Stimulated activated CD4-positive, alpha-beta T cell treated with anti-CD3 and anti-CD28 coated beads, Interleukin-12 subunit alpha, Interleukin-12 subunit beta, amount 100 ng/mL, for 24 hours (primary cell): ENCODE data around the gene USP34.
"Not testable (repeated sequence)": the region's sequence is repeated elsewhere in the genome, so short reads cannot be mapped to it uniquely, and the experiment has no call there.

ENCODE experiments used
- DNase-seq, 2 experiments: peaks; one replicate each; pipeline ENCODE4 v3.0.0-alpha.2; 2020; ENCODE audit warnings: low read depth in 2 of 2

The USP34 gene

GRCh38 chr2:61426267-61426897, 44.5 kb downstream of the USP34 start:
- peak; percentile 49 to 56 for DNase-seq

- no peak for DNase-seq
Observed at GRCh38 chr2:61425605-61426155, 45.2 kb downstream of the USP34 start.

- DNase-seq, result no peak
Observed at GRCh38 chr2:61423714-61424113, 47.2 kb downstream of the USP34 start.

GRCh38 chr2:61421611-61422010, 49.3 kb downstream of the USP34 start:
- no peak for DNase-seq

- no peak for DNase-seq
Observed at GRCh38 chr2:61420991-61421544, 49.8 kb downstream of the USP34 start.

- DNase-seq, result no peak
Observed at GRCh38 chr2:61419570-61419969, 51.3 kb downstream of the USP34 start.

GRCh38 chr2:61419129-61419528, 51.8 kb downstream of the USP34 start:
- no peak for DNase-seq

GRCh38 chr2:61416871-61417645, 53.8 kb downstream of the USP34 start:
- no peak for DNase-seq

- DNase-seq, result no peak
Observed at GRCh38 chr2:61415265-61415664, 55.6 kb downstream of the USP34 start.

- no peak for DNase-seq
Observed at GRCh38 chr2:61414674-61415073, 56.2 kb downstream of the USP34 start.

- no peak for DNase-seq
Observed at GRCh38 chr2:61411109-61411508, 59.8 kb downstream of the USP34 start.

GRCh38 chr2:61410185-61410584, 60.7 kb downstream of the USP34 start:
- DNase-seq, result no peak

- DNase-seq, result no peak
Observed at GRCh38 chr2:61405813-61406212, 65.1 kb downstream of the USP34 start.

GRCh38 chr2:61404438-61404837, 66.4 kb downstream of the USP34 start:
- no peak for DNase-seq

- no peak for DNase-seq
Observed at GRCh38 chr2:61398413-61398812, 72.5 kb downstream of the USP34 start.

- no peak for DNase-seq
Observed at GRCh38 chr2:61396005-61396404, 74.9 kb downstream of the USP34 start.

- DNase-seq, result not testable (repeated sequence)
Observed at GRCh38 chr2:61387588-61387987, 83.3 kb downstream of the USP34 start.

GRCh38 chr2:61380882-61381197, 90.0 kb downstream of the USP34 start:
- DNase-seq, result not testable (repeated sequence)

GRCh38 chr2:61380056-61380881, 90.6 kb downstream of the USP34 start:
- DNase-seq, result no peak

GRCh38 chr2:61379521-61379920, 91.4 kb downstream of the USP34 start:
- no peak for DNase-seq

GRCh38 chr2:61378281-61378680, 92.6 kb downstream of the USP34 start:
- DNase-seq, result no peak

- DNase-seq, result no peak
Observed at GRCh38 chr2:61377046-61377445, 93.8 kb downstream of the USP34 start.
